B cell (primary cell): ENCODE measurements around the gene ALDOA. TPM values are rescaled to one million over a fixed set of nuclear protein-coding genes. Genes with fewer than 3 reads are reported as not detected.

Source experiments
- ATAC-seq: fragments of 200-7000 bp; cut with Tn5 transposase; one replicate; pipeline ENCODE4 v1.10.0; 2021; ENCODE audit warnings: low read depth, mild to moderate bottlenecking, moderate number of reproducible peaks, moderate library complexity
- CTCF ChIA-PET: fragments of 350-600 bp; sonication (Branson Sonifier 250); formaldehyde crosslinking; loops from one replicate; lab custom pipeline; 2021; ENCODE audit warnings: antibody characterized with exemption, inconsistent platforms; lab: Charles Lee
- POLR2A ChIA-PET: fragments of 350-600 bp; sonication (Branson Sonifier 250); formaldehyde crosslinking; loops from one replicate; lab custom pipeline; 2021; ENCODE audit warnings: antibody characterized with exemption; lab: Charles Lee
- DNase-seq: peaks from one replicate; pipeline ENCODE4 v3.0.0; 2013
- H2AFZ ChIP-seq: 2 replicates; pipeline ENCODE4 v1.6.1; 2012; ENCODE audit warnings: mild to moderate bottlenecking, low read depth, low read length; ENCODE audit not compliant: insufficient read depth, poor library complexity, severe bottlenecking
- H3K27ac ChIP-seq, 2 donors: 1 replicate in 1 of 2; 2 replicates in 1 of 2; pipeline ENCODE4 v1.5.1; 2012 to 2013; ENCODE audit warnings: low read length in 2 of 2, mild to moderate bottlenecking in 2 of 2, moderate library complexity in 1 of 2
- H3K27me3 ChIP-seq, 4 experiments: fragments of 200-600 bp in 1 of 4; sonication (generic) in 1 of 4; replicated peaks in 1 of 4; 1 replicate in 2 of 4; 2 replicates in 2 of 4; pipeline versions ENCODE4 v1.6.1 to v1.7.0; 2013 to 2016; ENCODE audit warnings: low read length in 3 of 4, mild to moderate bottlenecking in 2 of 4, mixed read lengths in 1 of 4, moderate library complexity in 1 of 4; ENCODE audit not compliant: insufficient read depth in 4 of 4, control insufficient read depth in 3 of 4; ENCODE audit errors: control extremely low read depth in 1 of 4
- H3K36me3 ChIP-seq, 2 experiments: replicated peaks in 1 of 2; 1 replicate in 1 of 2; 2 replicates in 1 of 2; pipeline versions ENCODE4 v1.6.1 to v1.7.1; 2013; ENCODE audit warnings: low read length in 1 of 2; ENCODE audit not compliant: insufficient read depth in 2 of 2, control insufficient read depth in 1 of 2; ENCODE audit errors: control extremely low read depth in 1 of 2, extremely low read depth in 1 of 2
- H3K4me1 ChIP-seq, 2 donors: fragments of 200-600 bp in 1 of 2; sonication (generic) in 1 of 2; 1 replicate in 1 of 2; 2 replicates in 1 of 2; pipeline versions ENCODE4 v1.5.1 to v1.6.1; 2013 to 2017; ENCODE audit warnings: low read length in 2 of 2; ENCODE audit not compliant: control insufficient read depth in 2 of 2, insufficient read depth in 2 of 2
- H3K4me2 ChIP-seq: replicated peaks from 2 replicates; pipeline ENCODE3; 2012; ENCODE audit warnings: mild to moderate bottlenecking, low read depth, low read length; ENCODE audit not compliant: poor library complexity, severe bottlenecking
- H3K4me3 ChIP-seq, 5 experiments: fragments of 200-600 bp in 1 of 5; sonication (generic) in 1 of 5; 1 replicate in 3 of 5; 2 replicates in 2 of 5; pipeline versions ENCODE4 v1.5.1 to v1.7.0; 2011 to 2016; ENCODE audit warnings: low read length in 4 of 5, mild to moderate bottlenecking in 4 of 5, low read depth in 2 of 5, control low read depth in 1 of 5, moderate library complexity in 1 of 5; ENCODE audit not compliant: insufficient read depth in 1 of 5; ENCODE audit errors: control extremely low read depth in 1 of 5, extremely low read depth in 1 of 5
- H3K79me2 ChIP-seq: fragments of 200-600 bp; sonication (generic); one replicate; pipeline ENCODE4 v1.6.0; 2016; ENCODE audit warnings: low read length; ENCODE audit not compliant: control insufficient read depth, insufficient read depth
- H3K9ac ChIP-seq: fragments of 200-600 bp; sonication (generic); 2 replicates; pipeline ENCODE4 v1.6.1; 2017; ENCODE audit warnings: mild to moderate bottlenecking, low read length, moderate library complexity
- H3K9me3 ChIP-seq, 3 donors: one replicate each; pipeline versions ENCODE4 v1.6.1 to v1.7.1; 2013; ENCODE audit warnings: low read length in 2 of 3; ENCODE audit not compliant: control insufficient read depth in 2 of 3, insufficient read depth in 1 of 3; ENCODE audit errors: control extremely low read depth in 1 of 3
- H4K20me1 ChIP-seq: 2 replicates; pipeline ENCODE4 v1.6.0; 2012; ENCODE audit warnings: mild to moderate bottlenecking, low read length; ENCODE audit not compliant: insufficient read depth, control insufficient read depth, poor library complexity, severe bottlenecking
- H3K27ac Mint-ChIP-seq: one replicate; pipeline ENCODE4 v1.8.0; 2021; ENCODE audit warnings: mixed read lengths
- H3K27me3 Mint-ChIP-seq: one replicate; pipeline ENCODE4 v1.8.0; 2021; ENCODE audit warnings: mixed read lengths
- H3K4me1 Mint-ChIP-seq: one replicate; pipeline ENCODE4 v1.8.0; 2021; ENCODE audit warnings: mixed read lengths
- H3K4me3 Mint-ChIP-seq: one replicate; pipeline ENCODE4 v1.8.0; 2021; ENCODE audit warnings: mixed read lengths
- H3K9me3 Mint-ChIP-seq: one replicate; pipeline ENCODE4 v1.8.0; 2022; ENCODE audit warnings: mixed read lengths; ENCODE audit not compliant: insufficient read depth
- EZH2 ChIP-seq: IDR thresholded peaks from 2 replicates; pipeline ENCODE4 v1.6.1; 2012; ENCODE audit warnings: borderline replicate concordance, low read depth, mild to moderate bottlenecking, moderate library complexity, low read length; ENCODE audit not compliant: insufficient read depth, poor library complexity, severe bottlenecking
- WGBS: methylation state at CpG from one replicate; pipeline ENCODE4 v1.1.5; 2013; ENCODE audit warnings: missing lambda C conversion rate; ENCODE audit not compliant: insufficient coverage; 5-methylcytosine and 5-hydroxymethylcytosine counted together
- intact Hi-C: fragments of 100-400 bp; cut with micrococcal nuclease; formaldehyde crosslinking; loops from one replicate; pipeline ENCODE4 v1.10.0; 2022
- polyA plus RNA-seq: library from polyadenylated mRNA; depleted of rRNA; stranded (reverse); fragments of >200 nt; gene quantifications from 2 replicates; pipeline ENCODE4 v1.2.3, GENCODE V29; 2012
- total RNA-seq, 2 donors: library from RNA; stranded (reverse); fragments of 120-200 nt in 1 of 2; gene quantifications; 1 replicate in 1 of 2; 2 replicates in 1 of 2; pipeline versions ENCODE4 v1.2.3 to v1.2.4, GENCODE V29; 2013 to 2022
- TF ChIP-seq, protein P1 (sequence below): fragments of 200-600 bp; IDR thresholded peaks from one replicate; pipeline ENCODE4 v1.8.0; 2022; ENCODE audit warnings: antibody characterized with exemption, mild to moderate bottlenecking

The ALDOA gene
- total and polyA plus RNA-seq, 2 donors (not counting 1 experiment from before 2014, with no cell fraction given), result 329 to 343 TPM

GRCh38 chr16:30110661-30111060 lies 45.1 kb downstream of the ALDOA start:
- Histone ChIP-seq H3K9ac (no peak overlapping the region), H3K4me1 (peaks cover 0 to 5% of the 10 kb centered on the region in 2 donors), H3K4me2 (no peak overlapping the region), H3K27ac (no peak overlapping the region), H3K9me3 (peaks cover 0 to 3% (median 0%) of the 10 kb centered on the region in 3 donors), H4K20me1 (no peaks in the 10 kb centered on the region), H3K36me3 (peaks cover 8 to 16% of the 10 kb centered on the region in 2 experiments), H3K79me2 (no peaks in the 10 kb centered on the region), H3K4me3 (no peak overlapping the region), H2AFZ (no peak overlapping the region), H3K27me3 (no peaks in the 10 kb centered on the region)
- intact Hi-C loops, result no loop called here
- no peak overlapping the region for H3K4me3 Mint-ChIP-seq
- H3K27me3 Mint-ChIP-seq, result no peaks in the 10 kb centered on the region
- no peak for DNase-seq
- ChIA-PET CTCF (interaction anchor here (0.7 to 5.5 kb wide), 3 partner anchors 18 to 518 kb away, joined by 3 to 27 read pairs (median 3); partner anchors contain the start of gene TBX6), POLR2A (interaction anchor here (0.6 kb wide), 1 partner anchor 14 kb away, joined by 3 read pairs; no protein-coding TSS in a partner anchor)
- H3K4me1 Mint-ChIP-seq, result peaks cover 4% of the 10 kb centered on the region
- no peak for ATAC-seq
- WGBS, result 92% methylated on average over 2 of the region's 7 CpGs
- TF ChIP-seq EZH2, result no peak
- H3K27ac Mint-ChIP-seq, result no peak overlapping the region
- H3K9me3 Mint-ChIP-seq, result no peaks in the 10 kb centered on the region

DNA sequence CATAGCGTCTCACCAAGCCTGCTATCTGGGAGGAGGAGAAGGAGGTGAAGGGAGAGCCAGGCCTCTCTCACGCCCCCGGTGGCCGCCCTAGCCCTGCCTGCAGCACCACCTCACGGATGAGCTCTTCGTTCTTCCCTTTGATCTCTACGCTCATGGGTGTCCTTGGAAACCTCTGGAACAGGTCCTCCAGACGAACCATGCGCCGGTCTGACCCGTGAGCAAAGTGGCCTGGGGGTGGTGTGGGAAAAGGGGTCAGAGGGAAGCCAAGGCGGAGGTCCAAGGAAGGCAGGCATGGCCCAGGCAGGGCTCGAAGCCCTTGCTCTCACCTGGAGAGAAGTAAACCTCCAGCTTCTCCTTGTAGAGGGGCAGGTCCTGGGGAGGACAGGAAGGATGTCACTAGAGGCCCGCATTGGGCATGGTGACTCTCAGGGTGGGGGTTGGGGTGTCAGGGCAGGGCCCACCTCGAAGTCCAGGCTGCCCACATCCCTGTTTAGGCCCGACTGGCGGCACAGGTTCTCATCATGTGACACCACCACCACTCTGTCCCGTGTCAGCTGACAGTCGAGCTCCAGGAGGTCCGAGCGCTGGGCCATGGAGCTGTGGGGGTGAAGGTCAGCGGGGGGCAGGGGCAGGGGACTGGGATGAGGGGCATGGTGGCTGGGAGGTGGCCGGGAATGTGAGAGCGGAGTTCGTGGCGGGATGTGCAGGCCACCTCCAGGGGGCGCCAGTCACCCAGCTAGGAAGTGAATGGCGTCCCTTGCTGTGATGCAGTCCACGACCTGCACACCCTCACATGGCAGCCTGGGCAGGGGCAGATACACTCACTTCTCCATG lies 46.9 kb downstream of the ALDOA start:
- CTCF ChIA-PET, result interaction anchor here (0.6 to 5.5 kb wide), 11 partner anchors 8 to 297 kb away, joined by 3 to 27 read pairs (median 4); partner anchors contain the start of genes ALDOA, CORO1A and TBX6
- Histone ChIP-seq H4K20me1 (no peaks in the 10 kb centered on the region), H3K9ac (no peak overlapping the region), H3K4me3 (no peak overlapping the region), H3K27me3 (no peaks in the 10 kb centered on the region), H2AFZ (no peak overlapping the region), H3K36me3 (peaks cover 8 to 28% of the 10 kb centered on the region in 2 experiments), H3K4me1 (peaks cover 0 to 5% of the 10 kb centered on the region in 2 donors), H3K27ac (no peak overlapping the region), H3K79me2 (no peaks in the 10 kb centered on the region), H3K9me3 (peaks cover 0 to 3% (median 0%) of the 10 kb centered on the region in 3 donors), H3K4me2 (no peak overlapping the region)
- no peaks in the 10 kb centered on the region for H3K27me3 Mint-ChIP-seq
- H3K4me1 Mint-ChIP-seq, result peaks cover 4% of the 10 kb centered on the region
- no peak overlapping the region for H3K27ac Mint-ChIP-seq
- POLR2A ChIA-PET, result interaction anchor here (0.6 to 1.2 kb wide), 3 partner anchors 18 to 72 kb away, joined by 3 read pairs; no protein-coding TSS in a partner anchor
- TF ChIP-seq, protein P1, sequence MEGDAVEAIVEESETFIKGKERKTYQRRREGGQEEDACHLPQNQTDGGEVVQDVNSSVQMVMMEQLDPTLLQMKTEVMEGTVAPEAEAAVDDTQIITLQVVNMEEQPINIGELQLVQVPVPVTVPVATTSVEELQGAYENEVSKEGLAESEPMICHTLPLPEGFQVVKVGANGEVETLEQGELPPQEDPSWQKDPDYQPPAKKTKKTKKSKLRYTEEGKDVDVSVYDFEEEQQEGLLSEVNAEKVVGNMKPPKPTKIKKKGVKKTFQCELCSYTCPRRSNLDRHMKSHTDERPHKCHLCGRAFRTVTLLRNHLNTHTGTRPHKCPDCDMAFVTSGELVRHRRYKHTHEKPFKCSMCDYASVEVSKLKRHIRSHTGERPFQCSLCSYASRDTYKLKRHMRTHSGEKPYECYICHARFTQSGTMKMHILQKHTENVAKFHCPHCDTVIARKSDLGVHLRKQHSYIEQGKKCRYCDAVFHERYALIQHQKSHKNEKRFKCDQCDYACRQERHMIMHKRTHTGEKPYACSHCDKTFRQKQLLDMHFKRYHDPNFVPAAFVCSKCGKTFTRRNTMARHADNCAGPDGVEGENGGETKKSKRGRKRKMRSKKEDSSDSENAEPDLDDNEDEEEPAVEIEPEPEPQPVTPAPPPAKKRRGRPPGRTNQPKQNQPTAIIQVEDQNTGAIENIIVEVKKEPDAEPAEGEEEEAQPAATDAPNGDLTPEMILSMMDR, result peak; percentile 43
- no peak for TF ChIP-seq EZH2
- no peaks in the 10 kb centered on the region for H3K9me3 Mint-ChIP-seq
- DNase-seq, result peak; percentile 59
- 87% methylated on average over 16 of the region's 29 CpGs for WGBS
- H3K4me3 Mint-ChIP-seq, result no peak overlapping the region
- intact Hi-C loops, result no loop called here
- ATAC-seq, result peak; percentile 47
